Heart left ventricle (tissue), 13 donors: ENCODE data around the gene KXD1.

Experiments used
- POLR2A ChIP-seq, 2 donors: fragments of 450-650 bp; IDR thresholded peaks; one replicate each; pipeline ENCODE4 v1.6.1; 2017; ENCODE audit warnings: antibody characterized with exemption in 2 of 2, mild to moderate bottlenecking in 2 of 2, moderate library complexity in 2 of 2
- TF ChIP-seq, protein P1 (sequence below), 12 donors: fragments of 200-600 bp; sonication (generic) in 4 of 12; IDR thresholded peaks; one replicate each; pipeline versions ENCODE4 v1.5.0 to v1.8.0; 2018 to 2022; ENCODE audit warnings: antibody characterized with exemption in 12 of 12, mild to moderate bottlenecking in 5 of 12
- donor health status: ischemic (EF 13 %, LVEDD 7.1; RV severe dilation, severe dysfunction).
- donor health status: DM: no; HTN: yes; CAD: no.
- donor health status: DM: no; HTN: no; CAD: no.
- donor health status: ischemic (EF 25% LVEDD 6.9; RV normal size, moderate dysfunction).
- donor health status: ischemic (EF 25% LVEDD 5.7; RV mildly dilated, moderate dysfunction).
- donor health status: ischemic (EF 35%, LVEDD 5.7; RV mildly dilated, moderate dysfunction).
- donor health status: nonischemic (EF 11% LVEDD 7.7; RV severe dilation, severe dysfunction).
- donor health status: DM: yes; HTN: yes; CAD: no.
- donor health status: PGD.
- donor health status: ischemic (EF 29% LVEDD 5.4; RV normal size, mild dysfunction).
- donor health status: nonischemic (EF 23%, LVEDD 6.1; RV moderate dilation, normal function).

DNA sequence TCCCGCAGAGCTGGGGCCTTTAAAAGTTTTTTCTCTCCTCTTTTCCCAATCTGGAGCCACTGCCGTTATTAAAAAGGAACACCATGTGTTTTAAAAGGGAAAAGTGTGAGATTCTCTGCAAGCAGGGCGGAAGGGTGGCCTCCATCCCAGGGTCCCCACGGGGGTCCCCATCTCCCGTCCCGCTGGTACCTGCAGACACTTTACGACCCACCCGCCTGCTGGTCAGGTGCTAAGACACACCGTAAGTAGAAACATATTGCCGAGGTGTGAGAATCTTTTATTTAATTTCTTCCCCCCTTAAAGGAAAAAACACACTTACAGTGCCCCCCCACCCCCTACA is 47.1 kb downstream of the KXD1 start:
- TF ChIP-seq, protein P1, sequence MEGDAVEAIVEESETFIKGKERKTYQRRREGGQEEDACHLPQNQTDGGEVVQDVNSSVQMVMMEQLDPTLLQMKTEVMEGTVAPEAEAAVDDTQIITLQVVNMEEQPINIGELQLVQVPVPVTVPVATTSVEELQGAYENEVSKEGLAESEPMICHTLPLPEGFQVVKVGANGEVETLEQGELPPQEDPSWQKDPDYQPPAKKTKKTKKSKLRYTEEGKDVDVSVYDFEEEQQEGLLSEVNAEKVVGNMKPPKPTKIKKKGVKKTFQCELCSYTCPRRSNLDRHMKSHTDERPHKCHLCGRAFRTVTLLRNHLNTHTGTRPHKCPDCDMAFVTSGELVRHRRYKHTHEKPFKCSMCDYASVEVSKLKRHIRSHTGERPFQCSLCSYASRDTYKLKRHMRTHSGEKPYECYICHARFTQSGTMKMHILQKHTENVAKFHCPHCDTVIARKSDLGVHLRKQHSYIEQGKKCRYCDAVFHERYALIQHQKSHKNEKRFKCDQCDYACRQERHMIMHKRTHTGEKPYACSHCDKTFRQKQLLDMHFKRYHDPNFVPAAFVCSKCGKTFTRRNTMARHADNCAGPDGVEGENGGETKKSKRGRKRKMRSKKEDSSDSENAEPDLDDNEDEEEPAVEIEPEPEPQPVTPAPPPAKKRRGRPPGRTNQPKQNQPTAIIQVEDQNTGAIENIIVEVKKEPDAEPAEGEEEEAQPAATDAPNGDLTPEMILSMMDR (IDR thresholded peaks at IDR 0.05), result no peak
- no peak for TF ChIP-seq POLR2A (IDR thresholded peaks at IDR 0.05)
